HCT116 (cell line): ENCODE data around the gene CHERP.

Experiments used
- CTCF ChIP-seq, 3 experiments: fragments of 200-600 bp in 1 of 3; sonication (generic) in 1 of 3; IDR thresholded peaks in 2 of 3; conservative IDR thresholded peaks in 1 of 3; 2 replicates each; pipeline ENCODE4 v1.5.1; 2012 to 2017; ENCODE audit warnings: low read depth in 2 of 3, low read length in 2 of 3, antibody characterized with exemption in 1 of 3, borderline replicate concordance in 1 of 3, control low read depth in 1 of 3, mild to moderate bottlenecking in 1 of 3, mixed read lengths in 1 of 3, mixed run types in 1 of 3, moderate library complexity in 1 of 3; ENCODE audit not compliant: insufficient read depth in 1 of 3
- EZH2 ChIP-seq: fragments of 200-600 bp; sonication (generic); IDR thresholded peaks from 2 replicates; pipeline ENCODE4 v1.6.1; 2017; ENCODE audit warnings: antibody characterized with exemption, mixed run types
- MAX ChIP-seq: IDR thresholded peaks from 2 replicates; pipeline ENCODE4 v1.6.1; 2012
- POLR2AphosphoS5 ChIP-seq: IDR thresholded peaks from 2 replicates; pipeline ENCODE4 v1.6.1; 2011; ENCODE audit warnings: mild to moderate bottlenecking, low read depth, low read length, moderate library complexity
- REST ChIP-seq: IDR thresholded peaks from 2 replicates; pipeline ENCODE4 v1.6.1; 2012; ENCODE audit warnings: low read depth
- YY1 ChIP-seq: IDR thresholded peaks from 2 replicates; pipeline ENCODE4 v1.6.1; 2011; ENCODE audit warnings: low read length, low read depth, moderate library complexity, mild to moderate bottlenecking; ENCODE audit not compliant: insufficient replicate concordance; ENCODE audit errors: extremely low read depth
- ZBTB33 ChIP-seq: IDR thresholded peaks from 2 replicates; pipeline ENCODE4 v1.6.1; 2011; ENCODE audit warnings: mild to moderate bottlenecking, low read length, moderate library complexity; ENCODE audit not compliant: insufficient replicate concordance; ENCODE audit errors: extremely low read depth

GRCh38 chr19:16530540-16531379 is 11.5 kb downstream of the CHERP start:
- TF ChIP-seq EZH2 (no peak), ZBTB33 (no peak), MAX (no peak), POLR2AphosphoS5 (no peak), YY1 (no peak), CTCF (IDR thresholded peaks at IDR 0.05 in 2 of 3, conservative IDR thresholded peaks at IDR 0.05 in 1 of 3; ENCODE audit: borderline replicate concordance in 1 of 3, insufficient read depth in 1 of 3, low read depth in 2 of 3, low read length in 2 of 3) (no peak), REST (no peak)
